Neural cell (in vitro differentiated cells): ENCODE results near the gene GFOD2.

Experiments
- RAD21 ChIP-seq: fragments of 450-650 bp; conservative IDR thresholded peaks from 2 replicates; pipeline ENCODE4 v1.6.1; 2014; ENCODE audit warnings: antibody characterized with exemption, mild to moderate bottlenecking, moderate library complexity
- TF ChIP-seq, protein P1 (sequence below): fragments of 450-650 bp; IDR thresholded peaks from 2 replicates; pipeline ENCODE4 v1.5.1; 2014; ENCODE audit warnings: antibody characterized with exemption, mild to moderate bottlenecking, moderate library complexity; ENCODE audit not compliant: poor library complexity, severe bottlenecking

DNA sequence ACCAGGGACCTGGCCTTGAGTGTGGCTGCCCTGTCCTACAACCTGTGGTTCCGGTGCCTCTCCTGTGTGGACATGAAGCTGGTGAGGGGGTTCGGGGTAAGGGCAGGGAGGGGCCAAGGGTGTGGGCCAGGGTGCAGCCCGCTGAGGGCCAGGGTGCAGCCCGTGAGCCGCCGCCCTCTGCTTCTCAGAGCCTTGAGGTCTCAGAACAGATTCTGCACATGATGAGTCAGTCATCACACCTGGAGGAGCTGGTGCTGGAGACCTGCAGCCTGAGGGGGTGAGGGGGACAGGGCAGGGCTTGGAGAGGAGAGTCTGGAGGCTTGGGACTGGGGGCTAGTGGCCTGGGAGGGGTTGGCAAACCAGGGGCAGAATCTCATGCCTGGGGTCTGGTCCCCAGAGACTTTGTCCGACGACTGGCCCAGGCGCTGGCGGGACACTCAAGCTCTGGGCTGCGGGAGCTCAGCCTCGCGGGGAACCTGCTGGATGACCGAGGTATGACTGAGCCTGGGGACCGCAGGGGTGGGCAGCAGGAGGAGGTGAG is 71.9 kb downstream of the GFOD2 start:
- TF ChIP-seq, protein P1, sequence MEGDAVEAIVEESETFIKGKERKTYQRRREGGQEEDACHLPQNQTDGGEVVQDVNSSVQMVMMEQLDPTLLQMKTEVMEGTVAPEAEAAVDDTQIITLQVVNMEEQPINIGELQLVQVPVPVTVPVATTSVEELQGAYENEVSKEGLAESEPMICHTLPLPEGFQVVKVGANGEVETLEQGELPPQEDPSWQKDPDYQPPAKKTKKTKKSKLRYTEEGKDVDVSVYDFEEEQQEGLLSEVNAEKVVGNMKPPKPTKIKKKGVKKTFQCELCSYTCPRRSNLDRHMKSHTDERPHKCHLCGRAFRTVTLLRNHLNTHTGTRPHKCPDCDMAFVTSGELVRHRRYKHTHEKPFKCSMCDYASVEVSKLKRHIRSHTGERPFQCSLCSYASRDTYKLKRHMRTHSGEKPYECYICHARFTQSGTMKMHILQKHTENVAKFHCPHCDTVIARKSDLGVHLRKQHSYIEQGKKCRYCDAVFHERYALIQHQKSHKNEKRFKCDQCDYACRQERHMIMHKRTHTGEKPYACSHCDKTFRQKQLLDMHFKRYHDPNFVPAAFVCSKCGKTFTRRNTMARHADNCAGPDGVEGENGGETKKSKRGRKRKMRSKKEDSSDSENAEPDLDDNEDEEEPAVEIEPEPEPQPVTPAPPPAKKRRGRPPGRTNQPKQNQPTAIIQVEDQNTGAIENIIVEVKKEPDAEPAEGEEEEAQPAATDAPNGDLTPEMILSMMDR = no peak
- no peak for TF ChIP-seq RAD21
